Endodermal cell (in vitro differentiated cells): ENCODE measurements around the gene FYCO1. TPM values are rescaled to one million over a fixed set of nuclear protein-coding genes. Genes with fewer than 3 reads are reported as not detected.
"Not testable (repeated sequence)": the region's sequence is repeated elsewhere in the genome, so short reads cannot be mapped to it uniquely, and the experiment has no call there.

Experiments used
- DNase-seq: peaks from one replicate; pipeline ENCODE4 v3.0.0-alpha.2; 2017
- H3K27ac ChIP-seq: 2 replicates; pipeline ENCODE4 v1.5.1; 2013; ENCODE audit warnings: mild to moderate bottlenecking, low read depth, low read length, moderate library complexity
- H3K27me3 ChIP-seq: 2 replicates; pipeline ENCODE4 v1.6.1; 2013; ENCODE audit warnings: mild to moderate bottlenecking, low read length, moderate library complexity; ENCODE audit not compliant: insufficient read depth, control insufficient read depth, poor library complexity, severe bottlenecking
- H3K36me3 ChIP-seq: 2 replicates; pipeline ENCODE4 v1.7.0; 2013; ENCODE audit warnings: mild to moderate bottlenecking, low read length, moderate library complexity; ENCODE audit not compliant: control insufficient read depth, insufficient read depth
- H3K4me1 ChIP-seq: one replicate; pipeline ENCODE4 v1.7.0; 2013; ENCODE audit warnings: low read length; ENCODE audit not compliant: control insufficient read depth, insufficient read depth
- H3K4me3 ChIP-seq: 2 replicates; pipeline ENCODE4 v1.5.1; 2013; ENCODE audit warnings: mild to moderate bottlenecking, low read length, moderate library complexity
- H3K9ac ChIP-seq: 2 replicates; pipeline ENCODE4 v1.6.1; 2013; ENCODE audit warnings: mild to moderate bottlenecking, low read length, moderate library complexity; ENCODE audit not compliant: poor library complexity, severe bottlenecking; ENCODE audit errors: extremely low read depth
- H3K9me3 ChIP-seq: 2 replicates; pipeline ENCODE4 v1.6.1; 2013; ENCODE audit warnings: mild to moderate bottlenecking, low read length, moderate library complexity; ENCODE audit not compliant: control insufficient read depth
- H3K27ac Mint-ChIP-seq: 2 replicates; pipeline ENCODE4 v1.8.0; 2020; ENCODE audit warnings: mixed read lengths
- H3K27me3 Mint-ChIP-seq: 2 replicates; pipeline ENCODE4 v1.8.0; 2021; ENCODE audit warnings: mild to moderate bottlenecking, mixed read lengths; ENCODE audit not compliant: insufficient read depth
- H3K36me3 Mint-ChIP-seq: 2 replicates; pipeline ENCODE4 v1.8.0; 2020; ENCODE audit warnings: low read depth, mixed read lengths
- H3K4me1 Mint-ChIP-seq: 2 replicates; pipeline ENCODE4 v1.8.0; 2020; ENCODE audit warnings: mixed read lengths
- H3K4me3 Mint-ChIP-seq: 2 replicates; pipeline ENCODE4 v1.8.0; 2020; ENCODE audit warnings: mild to moderate bottlenecking, moderate library complexity, mixed read lengths
- H3K9me3 Mint-ChIP-seq: 2 replicates; pipeline ENCODE4 v1.8.0; 2020; ENCODE audit warnings: mild to moderate bottlenecking, mixed read lengths
- WGBS, 2 experiments: methylation state at CpG; one replicate each; pipeline versions ENCODE4 v1.1.5 to v1.1.7; 2013; ENCODE audit warnings: missing lambda C conversion rate in 2 of 2, mixed read lengths in 1 of 2; ENCODE audit not compliant: insufficient coverage in 1 of 2, insufficient read length in 1 of 2; 5-methylcytosine and 5-hydroxymethylcytosine counted together
- total RNA-seq, 2 donors: library from RNA; stranded (reverse); fragmentation: NEBNext Ultra II Directional in 1 of 2; extraction: Animal tissue kit (Norgen Biotek cat#: 25700) in 1 of 2; gene quantifications; 2 replicates in 1 of 2; 3 replicates in 1 of 2; pipeline ENCODE4 v1.2.1, GENCODE V29; 2021
- TF ChIP-seq, protein P1 (sequence below): fragments of 200-600 bp; sonication (generic); conservative IDR thresholded peaks from 2 replicates; pipeline ENCODE4 v1.5.0; 2021; ENCODE audit warnings: antibody characterized with exemption, mild to moderate bottlenecking

Gene FYCO1
- total RNA-seq, 2 donors from 2014 or later: 11.3 to 11.8 TPM

GRCh38 chr3:46007280-46007679 is 11.7 kb upstream of the FYCO1 start:
- no peak overlapping the region for H3K4me3 Mint-ChIP-seq
- H3K9me3 ChIP-seq: no peaks in the 10 kb centered on the region
- no peaks in the 10 kb centered on the region for H3K9me3 Mint-ChIP-seq
- no peak overlapping the region for H3K27ac ChIP-seq
- H3K36me3 Mint-ChIP-seq: no peaks in the 10 kb centered on the region
- H3K4me1 ChIP-seq: no peaks in the 10 kb centered on the region
- peaks cover 5% of the 10 kb centered on the region for H3K27me3 Mint-ChIP-seq
- no peaks in the 10 kb centered on the region for H3K4me1 Mint-ChIP-seq
- H3K36me3 ChIP-seq: no peaks in the 10 kb centered on the region
- no peak for DNase-seq
- no peak overlapping the region for H3K9ac ChIP-seq
- H3K27ac Mint-ChIP-seq: no peak overlapping the region
- no peaks in the 10 kb centered on the region for H3K27me3 ChIP-seq
- TF ChIP-seq, protein P1, sequence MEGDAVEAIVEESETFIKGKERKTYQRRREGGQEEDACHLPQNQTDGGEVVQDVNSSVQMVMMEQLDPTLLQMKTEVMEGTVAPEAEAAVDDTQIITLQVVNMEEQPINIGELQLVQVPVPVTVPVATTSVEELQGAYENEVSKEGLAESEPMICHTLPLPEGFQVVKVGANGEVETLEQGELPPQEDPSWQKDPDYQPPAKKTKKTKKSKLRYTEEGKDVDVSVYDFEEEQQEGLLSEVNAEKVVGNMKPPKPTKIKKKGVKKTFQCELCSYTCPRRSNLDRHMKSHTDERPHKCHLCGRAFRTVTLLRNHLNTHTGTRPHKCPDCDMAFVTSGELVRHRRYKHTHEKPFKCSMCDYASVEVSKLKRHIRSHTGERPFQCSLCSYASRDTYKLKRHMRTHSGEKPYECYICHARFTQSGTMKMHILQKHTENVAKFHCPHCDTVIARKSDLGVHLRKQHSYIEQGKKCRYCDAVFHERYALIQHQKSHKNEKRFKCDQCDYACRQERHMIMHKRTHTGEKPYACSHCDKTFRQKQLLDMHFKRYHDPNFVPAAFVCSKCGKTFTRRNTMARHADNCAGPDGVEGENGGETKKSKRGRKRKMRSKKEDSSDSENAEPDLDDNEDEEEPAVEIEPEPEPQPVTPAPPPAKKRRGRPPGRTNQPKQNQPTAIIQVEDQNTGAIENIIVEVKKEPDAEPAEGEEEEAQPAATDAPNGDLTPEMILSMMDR: no peak
- no peak overlapping the region for H3K4me3 ChIP-seq

GRCh38 chr3:46006238-46007032 is 10.8 kb upstream of the FYCO1 start:
- H3K27ac Mint-ChIP-seq: no peak overlapping the region
- Histone ChIP-seq H3K27me3 (no peaks in the 10 kb centered on the region), H3K4me3 (no peak overlapping the region), H3K27ac (no peak overlapping the region), H3K36me3 (no peaks in the 10 kb centered on the region), H3K9me3 (no peaks in the 10 kb centered on the region), H3K9ac (no peak overlapping the region), H3K4me1 (no peaks in the 10 kb centered on the region)
- no peaks in the 10 kb centered on the region for H3K4me1 Mint-ChIP-seq
- TF ChIP-seq, protein P1: no peak
- no peak overlapping the region for H3K4me3 Mint-ChIP-seq
- WGBS, 2 experiments: 72 to 92% methylated on average over 3 to 5 of the region's 5 CpGs
- DNase-seq: no peak
- peaks cover 4% of the 10 kb centered on the region for H3K27me3 Mint-ChIP-seq
- no peaks in the 10 kb centered on the region for H3K36me3 Mint-ChIP-seq
- H3K9me3 Mint-ChIP-seq: no peaks in the 10 kb centered on the region

- not testable (repeated sequence) for H3K36me3 ChIP-seq, H3K27ac Mint-ChIP-seq, DNase-seq, H3K4me3 ChIP-seq, H3K4me3 Mint-ChIP-seq, H3K36me3 Mint-ChIP-seq, H3K27me3 Mint-ChIP-seq, H3K9me3 ChIP-seq, H3K4me1 ChIP-seq, H3K27me3 ChIP-seq, H3K27ac ChIP-seq, H3K4me1 Mint-ChIP-seq, H3K9ac ChIP-seq, H3K9me3 Mint-ChIP-seq
These were observed 8.1 kb upstream of the FYCO1 start for GRCh38 chr3:46003706-46004105.

- Mint-ChIP-seq H3K4me1 (no peaks in the 10 kb centered on the region), H3K4me3 (no peak overlapping the region), H3K36me3 (no peaks in the 10 kb centered on the region), H3K27me3 (peaks cover 9% of the 10 kb centered on the region), H3K27ac (no peak overlapping the region), H3K9me3 (no peaks in the 10 kb centered on the region)
- 75 to 91% methylated on average over 1 to 2 of the region's 2 CpGs for WGBS, 2 experiments
- no peaks in the 10 kb centered on the region for H3K36me3 ChIP-seq
- TF ChIP-seq, protein P1: no peak
- no peak overlapping the region for H3K9ac ChIP-seq
- no peak for DNase-seq
- no peaks in the 10 kb centered on the region for H3K4me1 ChIP-seq
- no peaks in the 10 kb centered on the region for H3K9me3 ChIP-seq
- H3K4me3 ChIP-seq: no peak overlapping the region
- H3K27ac ChIP-seq: no peak overlapping the region
- no peaks in the 10 kb centered on the region for H3K27me3 ChIP-seq
These were observed 5.6 kb upstream of the FYCO1 start for GRCh38 chr3:46001178-46001577.
